ENCODE measurements around the gene TMEM151B. TPM values are rescaled to one million over a fixed set of nuclear protein-coding genes. Genes with fewer than 3 reads are reported as not detected.

TMEM151B gene
- total RNA-seq, 2 donors from 2014 or later = not detected

DNA sequence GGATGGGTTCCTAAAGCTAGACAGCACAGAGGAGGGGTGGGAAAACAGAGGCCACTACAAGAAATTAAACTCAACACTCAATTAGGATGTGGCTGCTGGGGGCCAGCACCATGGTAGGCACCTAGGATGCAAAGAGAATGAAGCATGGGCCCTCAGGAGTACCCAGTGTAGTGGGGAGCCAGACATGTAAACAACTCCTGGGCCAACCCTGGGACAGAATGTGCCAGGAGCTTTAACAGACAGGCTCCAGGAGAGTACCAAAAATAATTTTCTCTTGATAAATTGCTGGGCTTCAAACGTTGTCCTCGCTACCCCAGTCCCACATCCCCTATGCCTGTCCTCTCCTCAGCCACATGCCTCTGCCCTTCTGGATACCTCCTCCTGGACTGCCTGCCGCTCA lies 1.7 kb downstream of the TMEM151B start:
- intact Hi-C loops (cut with DNase I) = no loop called here
- DNase-seq (ENCODE audit: low spot score) = no peak

DNA sequence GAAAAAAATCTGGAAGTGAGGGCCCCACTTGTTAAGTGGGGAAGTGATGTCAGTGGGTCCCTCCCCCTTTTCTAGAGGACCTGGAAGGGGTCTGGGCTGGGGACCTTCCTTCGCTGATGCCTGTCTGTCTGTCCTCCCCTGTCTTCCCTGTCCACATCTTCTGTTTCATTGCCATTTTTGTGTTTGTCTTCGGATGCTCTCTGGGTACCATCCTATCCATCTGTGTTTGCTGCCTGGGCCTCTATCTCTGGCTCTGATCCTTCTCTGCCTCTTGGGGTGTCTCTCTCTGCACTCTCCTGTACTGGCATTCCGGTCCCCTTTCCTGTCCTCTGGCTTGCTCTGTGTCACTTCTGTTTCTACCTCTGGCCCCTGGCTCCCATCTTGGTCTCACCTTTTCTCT lies 2.3 kb downstream of the TMEM151B start:
- no peak for DNase-seq (ENCODE audit: low spot score)
- intact Hi-C loops (cut with DNase I) = no loop called here

DNA sequence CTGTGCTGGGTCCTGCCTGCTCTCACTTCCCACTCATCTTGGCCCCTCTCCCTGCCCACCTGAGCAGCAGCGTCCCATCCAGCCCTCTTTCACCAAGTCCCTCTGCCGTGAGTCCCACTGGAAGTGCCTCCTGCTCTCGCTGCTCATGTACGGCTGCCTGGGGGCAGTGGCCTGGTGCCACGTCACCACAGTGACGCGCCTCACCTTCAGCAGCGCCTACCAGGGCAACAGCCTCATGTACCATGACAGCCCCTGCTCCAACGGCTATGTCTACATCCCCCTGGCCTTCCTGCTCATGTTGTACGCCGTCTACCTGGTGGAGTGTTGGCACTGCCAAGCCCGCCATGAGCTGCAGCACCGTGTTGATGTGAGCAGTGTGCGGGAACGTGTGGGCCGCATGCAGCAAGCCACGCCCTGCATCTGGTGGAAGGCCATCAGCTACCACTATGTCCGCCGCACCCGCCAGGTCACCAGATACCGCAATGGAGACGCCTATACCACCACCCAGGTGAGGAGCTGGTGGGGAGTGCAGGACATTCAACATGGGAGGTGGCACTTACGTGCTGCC lies 2.8 kb downstream of the TMEM151B start:
- no peak for DNase-seq (ENCODE audit: low spot score)
- intact Hi-C loops (cut with DNase I) = no loop called here

DNA sequence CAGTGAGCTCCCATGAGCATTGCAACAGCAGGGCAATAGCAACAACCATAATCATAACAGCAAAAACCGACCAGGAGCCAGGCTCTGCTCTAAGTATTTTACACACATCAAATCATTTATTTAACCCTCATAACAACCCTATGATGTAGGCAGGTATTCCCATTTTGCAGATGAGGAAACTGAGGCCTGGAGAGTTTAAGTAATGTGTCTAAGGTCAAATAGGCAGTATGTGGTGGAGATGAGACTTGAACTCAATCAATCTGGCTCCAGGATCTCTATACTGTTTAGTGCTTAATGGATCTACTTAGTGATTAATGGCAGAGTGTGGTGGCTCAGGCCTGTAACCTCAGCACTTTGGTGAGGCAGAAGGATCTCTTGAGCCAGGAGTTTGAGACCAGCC lies 3.4 kb downstream of the TMEM151B start:
- intact Hi-C loops (cut with DNase I) = no loop called here

DNA sequence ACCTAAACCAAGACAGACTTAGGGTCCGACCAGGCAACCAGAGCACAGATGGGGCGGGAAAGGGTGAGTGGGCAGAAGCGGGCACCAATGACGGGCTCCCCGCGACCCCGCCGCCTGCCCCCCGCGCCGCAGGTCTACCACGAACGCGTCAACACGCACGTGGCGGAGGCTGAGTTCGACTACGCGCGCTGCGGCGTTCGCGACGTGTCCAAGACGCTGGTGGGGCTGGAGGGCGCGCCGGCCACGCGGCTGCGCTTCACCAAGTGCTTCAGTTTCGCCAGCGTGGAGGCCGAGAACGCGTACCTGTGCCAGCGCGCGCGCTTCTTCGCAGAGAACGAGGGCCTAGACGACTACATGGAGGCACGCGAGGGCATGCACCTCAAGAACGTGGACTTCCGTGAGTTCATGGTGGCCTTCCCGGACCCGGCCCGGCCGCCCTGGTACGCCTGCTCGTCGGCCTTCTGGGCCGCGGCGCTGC lies 5.1 kb downstream of the TMEM151B start:
- no peak for DNase-seq (ENCODE audit: low spot score)
- intact Hi-C loops (cut with DNase I) = no loop called here

More for the DNA sequence above, 3.4 kb downstream of the TMEM151B start:
- no peak for DNase-seq (ENCODE audit: low spot score)

DNA sequence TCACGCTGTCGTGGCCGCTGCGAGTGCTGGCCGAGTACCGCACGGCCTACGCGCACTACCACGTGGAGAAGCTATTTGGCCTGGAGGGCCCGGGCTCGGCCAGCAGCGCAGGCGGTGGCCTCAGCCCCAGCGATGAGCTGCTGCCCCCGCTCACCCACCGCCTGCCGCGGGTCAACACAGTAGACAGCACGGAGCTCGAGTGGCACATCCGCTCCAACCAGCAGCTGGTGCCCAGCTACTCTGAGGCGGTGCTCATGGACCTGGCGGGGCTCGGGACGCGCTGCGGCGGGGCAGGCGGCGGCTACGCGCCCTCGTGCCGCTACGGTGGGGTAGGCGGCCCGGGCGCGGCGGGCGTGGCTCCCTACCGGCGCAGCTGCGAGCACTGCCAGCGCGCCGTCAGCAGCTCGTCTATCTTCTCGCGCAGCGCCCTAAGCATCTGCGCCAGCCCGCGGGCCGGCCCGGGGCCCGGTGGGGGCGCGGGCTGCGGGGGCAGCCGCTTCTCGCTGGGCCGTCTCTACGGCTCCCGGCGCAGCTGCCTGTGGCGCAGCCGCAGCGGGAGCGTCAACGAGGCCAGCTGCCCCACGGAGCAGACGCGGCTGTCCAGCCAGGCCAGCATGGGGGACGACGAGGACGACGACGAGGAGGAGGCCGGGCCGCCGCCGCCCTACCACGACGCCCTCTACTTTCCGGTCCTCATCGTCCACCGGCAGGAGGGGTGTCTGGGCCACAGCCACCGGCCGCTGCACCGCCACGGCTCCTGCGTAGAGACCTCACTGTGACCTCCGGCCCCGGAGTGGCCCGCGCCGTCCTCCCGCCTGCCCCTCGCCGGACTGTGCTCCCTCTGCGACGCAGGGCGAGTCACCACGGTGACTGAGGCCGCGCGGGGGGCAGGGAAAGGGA lies 5.7 kb downstream of the TMEM151B start:
- intact Hi-C loops (cut with DNase I) = no loop called here
- no peak for DNase-seq (ENCODE audit: low spot score)

DNA sequence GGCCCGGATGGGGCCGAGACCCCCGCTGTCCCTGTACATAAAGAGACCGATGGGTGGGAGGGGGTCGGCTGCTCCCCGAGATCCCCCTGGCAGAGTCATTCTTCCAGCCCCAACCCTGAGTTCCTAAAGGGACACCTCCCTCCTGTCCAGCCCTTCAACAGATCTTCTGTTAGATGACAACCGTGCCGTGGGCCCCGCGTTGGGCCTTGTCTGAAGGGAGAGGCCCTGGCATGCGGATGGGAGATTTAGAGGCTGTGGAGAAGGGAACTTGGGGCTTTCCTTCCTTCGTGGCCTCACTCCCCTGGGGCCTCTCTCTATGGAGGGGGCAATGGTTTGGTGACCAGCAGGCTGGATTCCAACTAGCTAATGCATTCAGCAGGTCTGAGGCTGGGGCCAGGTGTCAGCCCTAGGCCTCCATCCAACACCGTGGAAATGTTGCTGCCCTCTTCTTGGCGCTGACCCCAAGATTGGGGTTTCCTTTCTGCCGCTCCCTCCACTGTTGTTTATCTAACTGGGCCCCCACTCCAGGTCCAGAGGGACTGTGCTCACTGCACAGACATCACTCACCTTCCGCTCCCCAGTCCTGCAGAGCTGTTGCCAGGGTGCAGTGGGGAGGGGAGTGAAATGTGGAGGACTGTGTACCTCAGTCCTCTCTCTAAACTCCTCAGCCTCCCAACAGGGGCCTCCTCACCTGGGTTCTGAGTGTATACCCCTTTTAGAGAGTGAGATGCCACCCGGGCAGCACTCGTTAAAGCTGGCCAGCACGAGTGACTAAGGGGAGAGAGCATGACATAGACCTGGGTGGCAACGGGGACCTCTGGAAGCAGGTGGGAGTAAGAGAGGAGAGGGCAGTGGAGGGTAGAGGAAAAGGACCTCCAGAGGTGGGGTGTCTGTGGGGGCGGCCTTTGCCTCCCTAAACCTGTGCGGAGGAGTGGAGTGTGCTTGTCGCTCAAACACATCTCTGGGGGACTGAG lies 6.7 kb downstream of the TMEM151B start:
- DNase-seq (ENCODE audit: low spot score) = no peak
- intact Hi-C loops (cut with DNase I) = no loop called here

DNA sequence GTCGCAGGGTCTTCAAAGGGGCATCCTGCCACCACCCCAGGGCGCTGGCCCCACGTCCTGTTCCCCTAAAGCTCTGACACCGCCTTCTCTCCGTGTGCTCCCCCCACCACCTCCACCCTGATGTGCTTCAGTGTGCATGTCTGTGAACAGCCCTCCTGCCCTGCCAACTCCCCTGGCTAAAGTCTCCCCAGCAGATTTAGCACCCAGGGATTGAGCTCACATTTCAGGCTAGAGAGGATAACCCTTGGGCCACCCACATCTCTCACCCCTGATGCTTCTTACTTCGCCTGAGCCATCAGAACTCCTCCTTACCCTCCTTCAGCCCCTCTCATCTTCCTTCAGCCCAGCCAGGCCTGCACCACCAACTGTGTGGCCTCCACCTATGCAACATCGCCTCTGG lies 7.5 kb downstream of the TMEM151B start:
- DNase-seq (ENCODE audit: low spot score) = no peak
- intact Hi-C loops (cut with DNase I) = no loop called here

DNA sequence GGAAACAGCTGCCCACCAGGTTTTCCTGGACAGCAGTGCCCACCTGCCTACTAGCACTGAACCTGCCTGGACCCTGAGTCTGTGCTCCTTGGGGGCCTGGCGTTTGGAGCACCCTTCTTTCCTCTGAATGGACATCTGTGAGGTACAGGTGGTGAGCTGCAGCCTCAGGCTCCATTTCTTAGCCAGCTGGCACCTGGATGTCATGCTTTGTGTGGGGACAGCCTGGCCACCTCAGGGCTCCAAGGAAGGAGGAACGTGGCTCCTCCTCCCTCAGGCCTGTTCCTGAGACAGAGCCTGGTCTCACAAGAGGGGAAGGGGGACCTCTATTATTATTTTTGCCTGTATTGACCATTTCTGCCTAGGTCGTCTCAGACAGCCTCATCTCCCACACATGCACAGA lies 8.1 kb downstream of the TMEM151B start:
- no peak for DNase-seq (ENCODE audit: low spot score)
- intact Hi-C loops (cut with DNase I) = no loop called here

DNA sequence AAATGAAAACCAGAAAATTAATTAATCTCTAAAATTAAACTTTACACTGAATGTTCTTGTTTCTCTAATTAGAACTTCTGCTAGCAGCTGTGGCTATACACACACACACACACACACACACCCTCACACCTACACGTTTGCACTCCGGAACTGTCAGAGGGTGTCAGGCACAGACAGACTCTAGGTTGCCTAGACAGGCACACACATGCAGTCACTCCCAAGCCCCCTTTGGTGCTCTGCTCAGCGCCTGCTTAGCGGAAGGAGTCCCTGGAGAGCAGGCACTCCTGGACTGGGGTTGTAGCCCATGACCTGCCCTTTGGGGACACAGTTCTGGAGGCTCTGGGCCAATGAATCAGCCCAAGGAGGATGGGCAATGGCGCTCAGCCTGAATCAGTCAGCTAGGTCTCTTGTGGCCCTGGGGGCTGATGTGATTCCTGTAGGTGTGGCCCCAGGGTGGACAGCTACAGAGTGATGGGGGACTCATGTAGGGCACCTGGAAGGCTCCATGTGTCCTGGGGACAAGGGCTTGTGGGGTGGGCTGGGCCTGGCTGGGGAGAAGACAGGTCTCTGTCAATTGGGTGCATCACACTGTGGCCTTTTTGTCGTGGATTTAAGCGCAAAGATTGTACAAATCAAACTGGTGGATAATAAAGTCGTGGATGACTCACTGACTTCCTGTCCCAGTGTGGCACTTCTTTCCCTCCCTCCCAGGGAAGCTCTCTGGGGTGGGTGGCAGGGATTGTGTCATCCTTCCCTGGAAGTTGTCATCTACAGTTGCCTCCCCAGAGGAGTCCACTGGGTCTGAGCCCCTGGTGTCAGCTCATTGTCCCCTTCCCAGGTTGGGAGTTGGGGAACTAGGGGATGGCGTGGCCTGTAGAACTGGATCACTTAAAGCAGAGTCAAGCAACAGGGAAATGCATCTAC lies 8.8 kb downstream of the TMEM151B start:
- intact Hi-C loops (cut with DNase I) = no loop called here
- DNase-seq (ENCODE audit: low spot score) = no peak

DNA sequence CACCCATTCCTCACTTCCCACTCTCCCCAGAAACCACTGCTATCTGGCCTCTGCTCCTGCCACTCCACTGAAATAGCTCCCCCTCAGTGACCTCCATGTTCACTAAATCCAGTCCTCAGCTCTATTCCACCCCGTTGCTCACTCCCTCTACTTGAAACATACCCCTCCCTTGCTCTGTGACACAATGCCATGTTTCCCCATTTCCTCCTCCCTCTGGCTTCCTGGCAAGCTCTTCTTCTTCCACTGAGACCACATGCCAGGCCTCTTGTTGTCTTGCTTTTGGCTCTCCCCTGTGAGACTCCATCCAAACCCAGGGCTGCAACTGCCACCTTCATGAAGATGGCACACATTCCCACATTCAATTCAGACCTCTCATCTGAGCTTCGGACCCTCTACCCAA lies 13.9 kb downstream of the TMEM151B start:
- intact Hi-C loops (cut with DNase I) = no loop called here
- no peak for DNase-seq (ENCODE audit: low spot score)

DNA sequence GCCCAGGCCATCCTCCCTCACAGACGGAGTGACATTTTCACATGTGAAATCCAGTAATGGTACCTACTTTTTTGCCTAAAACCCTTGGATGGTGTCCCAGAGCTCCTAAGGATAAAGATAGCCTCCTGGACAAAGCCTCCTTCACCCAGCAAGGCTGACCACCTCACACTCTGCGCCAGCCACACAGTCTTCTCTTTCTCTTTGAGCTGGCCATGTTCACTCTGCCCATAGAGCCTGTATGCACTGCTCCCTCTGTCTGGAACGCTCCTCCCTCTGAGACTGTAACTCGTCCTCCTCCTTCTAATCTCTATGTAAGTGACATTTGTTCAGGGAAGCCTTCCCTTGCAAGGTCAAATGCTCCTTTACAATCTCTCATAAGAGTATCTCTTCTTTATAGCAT lies 14.6 kb downstream of the TMEM151B start:
- intact Hi-C loops (cut with DNase I) = no loop called here
- DNase-seq (ENCODE audit: low spot score) = no peak

DNA sequence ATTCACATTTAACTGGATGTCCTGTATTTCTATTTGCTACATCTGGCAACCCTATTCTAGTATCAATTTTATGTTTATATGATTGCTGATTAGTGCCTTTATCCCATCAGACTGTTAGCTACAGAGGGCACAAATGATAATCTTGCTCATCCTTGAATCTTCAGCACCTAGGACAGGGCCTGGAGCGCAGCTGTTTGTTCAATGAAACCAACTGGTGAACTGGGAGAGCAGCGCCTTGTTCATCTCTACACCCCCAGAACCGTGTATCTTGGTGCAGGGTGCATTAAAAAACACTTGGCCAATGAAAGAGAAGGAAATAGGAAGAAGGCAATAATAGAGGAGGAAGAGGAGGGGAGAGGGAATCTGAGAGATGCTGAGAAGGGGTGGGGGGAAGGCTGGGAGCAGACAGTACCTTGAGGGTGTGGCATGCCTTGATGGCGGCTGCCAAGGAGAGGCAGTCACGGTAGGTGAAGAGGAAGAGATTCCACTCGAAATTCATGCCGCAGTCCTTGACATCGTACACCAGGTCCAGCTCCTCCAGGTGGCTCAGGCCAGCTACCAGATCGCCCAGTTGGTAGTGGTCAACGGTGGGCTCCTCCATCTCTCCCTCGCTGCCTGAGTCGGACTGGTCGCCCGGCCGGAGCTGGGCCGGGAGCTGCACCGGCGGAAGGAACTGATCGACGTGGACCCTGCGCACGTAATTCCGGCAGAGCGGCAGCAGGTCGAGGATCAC lies 15.5 kb downstream of the TMEM151B start:
- no peak for DNase-seq (ENCODE audit: low spot score)
- intact Hi-C loops (cut with DNase I) = no loop called here

DNA sequence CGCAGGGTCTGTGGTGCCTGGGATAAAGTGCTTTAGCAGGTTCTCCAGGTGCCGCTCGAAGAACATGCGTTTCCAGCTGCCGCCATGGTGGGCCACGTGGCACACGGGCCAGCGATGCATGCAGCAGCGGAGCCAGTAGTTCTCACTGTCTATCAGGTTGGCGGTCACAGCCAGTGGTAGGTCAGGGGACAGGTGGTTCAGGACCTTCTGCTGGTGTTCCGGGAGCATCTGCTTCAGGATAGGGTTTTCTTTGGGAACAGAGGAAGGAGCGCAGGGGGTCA lies 16.0 kb downstream of the TMEM151B start:
- intact Hi-C loops (cut with DNase I) = no loop called here
- no peak for DNase-seq (ENCODE audit: low spot score)

DNA sequence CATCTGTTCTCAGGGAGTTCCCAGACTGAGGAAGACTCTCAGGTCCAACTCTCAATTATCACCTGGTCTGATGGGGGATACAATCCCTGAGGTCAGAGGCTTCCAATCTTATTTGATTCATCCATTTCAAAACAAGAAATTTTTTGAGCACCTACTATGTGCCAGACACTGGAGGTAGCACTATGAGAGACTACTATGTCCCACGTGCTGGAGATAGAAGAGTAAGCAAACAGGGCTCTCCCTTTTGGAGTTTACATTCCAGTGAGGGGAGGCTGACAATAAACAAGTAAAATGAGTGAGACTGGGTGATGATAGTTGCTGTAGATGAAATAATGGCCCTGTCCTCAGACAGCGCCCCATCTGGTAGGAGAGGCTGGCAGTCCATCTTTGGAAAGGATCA lies 16.5 kb downstream of the TMEM151B start:
- DNase-seq (ENCODE audit: low spot score) = no peak
- intact Hi-C loops (cut with DNase I) = no loop called here

DNA sequence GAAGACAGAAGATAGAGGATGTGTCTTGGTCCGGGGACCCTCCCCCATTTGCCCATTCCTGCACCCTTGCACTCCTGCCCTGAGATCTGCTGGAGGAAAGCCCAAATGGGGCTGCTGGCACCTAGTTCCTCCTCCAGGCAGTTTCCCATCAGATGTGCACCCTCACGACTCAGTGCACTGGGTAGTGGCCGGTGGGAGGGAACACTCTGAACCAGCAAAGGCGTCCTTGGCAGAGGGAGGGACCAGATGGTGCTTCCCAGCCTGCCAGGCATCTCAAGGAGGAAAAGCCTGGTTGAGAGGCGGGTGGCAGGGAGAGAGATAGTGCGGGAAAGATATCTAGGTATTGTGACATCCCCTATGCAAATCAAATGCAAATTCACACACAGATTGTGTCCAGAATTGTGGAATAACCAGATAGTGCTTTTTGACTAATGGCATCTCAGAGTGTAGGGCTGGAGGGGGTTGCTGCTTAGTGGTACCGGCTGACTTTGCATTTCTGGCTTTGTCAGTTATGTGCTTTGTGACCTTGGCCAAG lies 19.5 kb downstream of the TMEM151B start:
- intact Hi-C loops (cut with DNase I) = no loop called here
- DNase-seq (ENCODE audit: low spot score) = no peak

DNA sequence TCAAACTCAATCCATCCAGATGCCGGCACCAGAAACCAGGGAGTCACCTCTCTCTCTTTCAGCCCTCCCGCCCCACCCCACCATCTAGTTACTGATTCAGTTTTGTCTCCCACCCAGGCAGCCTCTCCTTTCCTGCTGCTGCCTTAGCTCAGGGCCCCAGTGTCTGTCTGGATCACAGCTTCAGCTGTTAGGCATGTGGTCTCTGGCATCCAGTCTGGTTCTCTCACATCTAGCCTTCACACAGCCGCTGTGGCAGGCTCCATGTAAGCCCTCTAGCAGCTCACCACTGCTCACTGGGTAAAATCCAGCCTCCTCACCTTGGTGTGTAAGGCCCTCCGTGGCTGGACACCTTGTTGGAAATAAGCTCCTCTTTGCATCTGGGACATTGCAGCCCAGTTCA lies 21.6 kb downstream of the TMEM151B start:
- intact Hi-C loops (cut with DNase I) = no loop called here

DNA sequence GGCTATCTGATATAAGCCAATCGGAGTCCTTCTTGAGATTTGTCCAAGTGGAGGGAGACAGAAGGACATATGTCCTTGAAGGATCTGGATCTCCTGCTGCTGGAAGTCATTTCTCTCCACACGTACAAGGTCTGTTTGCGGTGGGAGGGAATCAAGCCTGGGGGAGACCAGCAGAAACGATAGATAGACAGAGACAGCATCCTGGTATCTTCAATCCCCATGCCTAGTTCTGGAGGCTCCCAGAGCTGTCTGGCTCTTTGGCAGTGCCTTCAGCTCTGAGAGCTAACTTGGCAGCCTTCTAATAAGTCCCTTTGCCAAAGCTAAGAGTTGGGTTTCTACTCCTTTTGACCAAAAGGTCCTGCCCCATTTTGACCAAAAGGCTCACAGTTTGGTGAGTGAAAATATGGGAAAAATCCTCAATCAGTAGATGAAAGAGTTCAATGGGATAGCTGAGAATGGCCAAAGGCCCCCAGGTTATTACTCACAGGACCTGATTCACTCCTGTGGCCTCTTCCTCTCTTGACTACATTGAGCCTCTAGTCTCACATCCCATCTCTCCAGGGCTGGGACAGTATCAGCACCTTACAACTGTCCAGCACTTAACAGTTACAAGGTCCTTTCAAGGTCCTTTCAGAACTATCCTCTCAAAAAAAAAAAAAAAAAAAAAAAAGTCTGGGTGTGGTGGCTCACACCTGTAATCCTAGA lies 22.6 kb downstream of the TMEM151B start:
- no peak for DNase-seq (ENCODE audit: low spot score)
- intact Hi-C loops (cut with DNase I) = no loop called here

More for the DNA sequence above, 21.6 kb downstream of the TMEM151B start:
- no peak for DNase-seq (ENCODE audit: low spot score)
